WERI-Rb-1 (cell line): ENCODE measurements around the gene GNAZ.

Experiments used
- DNase-seq: peaks from one replicate; pipeline ENCODE4 v3.0.0-alpha.2; 2020
- H3K27ac ChIP-seq: fragments of 250-450 bp; sonication (Bioruptor Pico); 2 replicates; pipeline ENCODE4 v1.5.1; 2020; ENCODE audit warnings: mild to moderate bottlenecking, moderate library complexity
- H3K27me3 ChIP-seq: fragments of 250-450 bp; sonication (Bioruptor Pico); 2 replicates; pipeline ENCODE4 v1.5.1; 2021; ENCODE audit warnings: mild to moderate bottlenecking, low read depth, moderate library complexity; ENCODE audit not compliant: insufficient read depth, severe bottlenecking
- H3K36me3 ChIP-seq: fragments of 250-450 bp; sonication (Bioruptor Pico); 2 replicates; pipeline ENCODE4 v1.5.1; 2020; ENCODE audit warnings: mild to moderate bottlenecking, moderate library complexity
- H3K4me3 ChIP-seq: 2 replicates; pipeline ENCODE4 v1.5.1; 2011; ENCODE audit warnings: low read depth, mild to moderate bottlenecking, control low read depth, low read length
- H3K9me3 ChIP-seq: fragments of 250-450 bp; sonication (Bioruptor Pico); 2 replicates; pipeline ENCODE4 v1.5.1; 2021; ENCODE audit warnings: mild to moderate bottlenecking, moderate library complexity; ENCODE audit not compliant: severe bottlenecking
- CTCF ChIP-seq: IDR thresholded peaks from 2 replicates; pipeline ENCODE4 v1.5.1; 2011; ENCODE audit warnings: low read depth, mild to moderate bottlenecking, control low read depth, inconsistent platforms, low read length

Gene GNAZ

DNA sequence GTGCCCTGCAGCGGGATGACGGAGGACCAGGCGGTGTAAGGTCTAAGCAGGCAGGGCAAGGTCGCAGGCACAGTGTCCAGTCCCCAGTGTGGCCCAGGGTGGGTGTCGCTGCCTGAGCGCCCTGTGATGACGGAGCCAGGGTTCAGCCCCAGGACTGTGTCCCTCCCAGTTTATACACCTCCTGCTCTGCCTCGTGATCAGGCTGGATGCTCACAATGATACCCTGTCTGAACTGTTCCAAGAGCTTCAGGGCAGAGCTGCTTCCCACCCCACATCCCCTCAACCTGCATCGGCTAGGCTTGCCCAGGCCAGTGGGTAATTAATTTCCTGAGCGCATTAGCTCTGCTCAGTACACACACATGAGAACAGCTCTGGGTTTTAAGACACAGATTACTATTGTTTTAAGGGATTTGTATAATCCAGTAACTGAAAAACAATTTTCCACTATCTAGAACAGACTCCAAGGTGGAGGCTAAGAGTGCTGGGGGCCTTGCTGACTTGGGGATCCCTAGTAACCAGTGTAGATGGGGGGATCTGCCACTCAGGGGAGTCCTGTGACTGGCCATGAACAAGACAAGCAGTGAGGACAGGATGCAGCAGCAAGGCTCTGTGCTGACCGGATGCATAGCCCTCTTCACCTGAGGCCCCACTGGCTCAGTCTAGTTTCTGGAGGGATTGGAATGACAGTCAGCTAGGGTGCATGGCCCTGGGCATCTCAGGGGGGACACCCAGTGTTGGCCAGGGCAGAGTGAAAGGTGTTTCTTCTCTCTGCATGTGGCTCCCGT is 34.1 kb downstream of the GNAZ start:
- peak overlapping the region; percentile 92 for H3K27ac ChIP-seq
- H3K36me3 ChIP-seq = peaks cover 47% of the 10 kb centered on the region
- peak; percentile 90 for DNase-seq
- no peak overlapping the region for H3K4me3 ChIP-seq
- no peak for TF ChIP-seq CTCF
- H3K9me3 ChIP-seq = no peaks in the 10 kb centered on the region
- no peaks in the 10 kb centered on the region for H3K27me3 ChIP-seq

- Histone ChIP-seq H3K27me3 (no peaks in the 10 kb centered on the region), H3K4me3 (no peak overlapping the region), H3K36me3 (peaks cover 38% of the 10 kb centered on the region), H3K27ac (peak overlapping the region; percentile 92), H3K9me3 (no peaks in the 10 kb centered on the region)
- no peak for DNase-seq
- no peak for TF ChIP-seq CTCF
Observed at GRCh38 chr22:23105304-23105703, 35.0 kb downstream of the GNAZ start.

DNA sequence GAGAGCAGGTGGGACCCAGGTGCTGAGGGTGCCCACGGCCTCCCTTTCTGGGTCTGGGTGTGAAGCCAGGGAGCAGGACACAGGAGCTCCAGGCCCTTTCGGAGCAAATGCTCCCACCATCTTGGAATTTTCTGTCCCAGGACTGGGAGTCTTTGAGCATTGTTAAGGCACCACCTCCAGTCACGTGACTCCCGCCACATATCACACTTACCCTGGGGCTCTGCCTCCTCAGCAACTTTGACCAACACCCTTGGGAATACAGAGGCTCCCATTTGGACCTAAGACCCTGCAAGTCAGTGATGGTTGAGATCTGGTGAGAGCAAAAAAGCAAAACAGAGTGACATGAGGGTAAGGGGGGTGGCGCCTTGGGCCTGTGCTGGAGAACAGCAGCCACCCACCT is 35.6 kb downstream of the GNAZ start:
- Histone ChIP-seq H3K27ac (peak overlapping the region; percentile 92), H3K4me3 (no peak overlapping the region), H3K9me3 (no peaks in the 10 kb centered on the region), H3K36me3 (peaks cover 33% of the 10 kb centered on the region), H3K27me3 (no peaks in the 10 kb centered on the region)
- TF ChIP-seq CTCF = no peak
- no peak for DNase-seq

- DNase-seq = no peak
- Histone ChIP-seq H3K27me3 (no peaks in the 10 kb centered on the region), H3K9me3 (no peaks in the 10 kb centered on the region), H3K4me3 (no peak overlapping the region), H3K36me3 (peaks cover 34% of the 10 kb centered on the region), H3K27ac (peak overlapping the region; percentile 92)
- no peak for TF ChIP-seq CTCF
Observed at GRCh38 chr22:23106344-23106743, 36.0 kb downstream of the GNAZ start.

- Histone ChIP-seq H3K9me3 (no peaks in the 10 kb centered on the region), H3K27me3 (no peaks in the 10 kb centered on the region), H3K4me3 (no peak overlapping the region), H3K36me3 (peaks cover 28% of the 10 kb centered on the region), H3K27ac (peak overlapping the region; percentile 92)
- peak; percentile 81 for DNase-seq
- TF ChIP-seq CTCF = no peak
Observed at GRCh38 chr22:23106906-23107367, 36.6 kb downstream of the GNAZ start.
